Kidney epithelial cell (primary cell): ENCODE data around the gene ASNS. TPM values are rescaled to one million over a fixed set of nuclear protein-coding genes. Genes with fewer than 3 reads are reported as not detected.

Experiments
- total RNA-seq: library from RNA; depleted of rRNA; stranded (reverse); fragments of >200 nt; gene quantifications from 2 replicates; pipeline ENCODE4 v1.2.3, GENCODE V29; 2015

Gene ASNS
- total RNA-seq, 1 donor from 2014 or later: 232 TPM

Other genes starting within 250 kb of the ASNS start
- 50.4 and 53.5 TPM in 2 replicates for gene TAC1, start 140.3 kb downstream of the ASNS start, total RNA-seq
- gene OCM2, start 117.8 kb upstream of the ASNS start, total RNA-seq: not detected in 2 replicates
- 17.9 and 21.6 TPM in 2 replicates for gene LMTK2, start 234.5 kb upstream of the ASNS start, total RNA-seq